HEK293T (cell line): ENCODE measurements around the gene DGKD.

Experiments used
- ARNT ChIP-seq: fragments of 450-650 bp; IDR thresholded peaks from 2 replicates; pipeline ENCODE4 v1.6.1; 2017; ENCODE audit warnings: mild to moderate bottlenecking
- BHLHE40 ChIP-seq: fragments of 450-650 bp; IDR thresholded peaks from 2 replicates; pipeline ENCODE4 v1.6.1; 2016; ENCODE audit warnings: mild to moderate bottlenecking, moderate library complexity, borderline replicate concordance
- CTBP1 ChIP-seq: fragments of 450-650 bp; IDR thresholded peaks from 2 replicates; pipeline ENCODE4 v1.6.1; 2016; ENCODE audit warnings: borderline replicate concordance
- ELF4 ChIP-seq: fragments of 450-650 bp; IDR thresholded peaks from 2 replicates; pipeline ENCODE4 v1.6.1; 2017; ENCODE audit warnings: antibody characterized with exemption
- FOXM1 ChIP-seq: fragments of 450-650 bp; IDR thresholded peaks from 2 replicates; pipeline ENCODE4 v1.6.1; 2017; ENCODE audit warnings: mild to moderate bottlenecking, borderline replicate concordance
- HDGF ChIP-seq: fragments of 450-650 bp; IDR thresholded peaks from 2 replicates; pipeline ENCODE4 v1.6.1; 2017; ENCODE audit warnings: antibody characterized with exemption, borderline replicate concordance
- L3MBTL2 ChIP-seq: fragments of 450-650 bp; conservative IDR thresholded peaks from 2 replicates; pipeline ENCODE4 v1.6.1; 2016; ENCODE audit warnings: mild to moderate bottlenecking
- NFRKB ChIP-seq: fragments of 450-650 bp; IDR thresholded peaks from 2 replicates; pipeline ENCODE4 v1.6.1; 2016; ENCODE audit warnings: mild to moderate bottlenecking, moderate library complexity
- SUZ12 ChIP-seq: fragments of 450-650 bp; IDR thresholded peaks from 2 replicates; pipeline ENCODE4 v1.6.1; 2016; ENCODE audit warnings: mild to moderate bottlenecking
- TARDBP ChIP-seq: fragments of 450-650 bp; IDR thresholded peaks from 2 replicates; pipeline ENCODE4 v1.6.1; 2016
- ZNF384 ChIP-seq: fragments of 450-650 bp; IDR thresholded peaks from 2 replicates; pipeline ENCODE4 v1.6.1; 2016
- TF ChIP-seq, protein P1 (sequence below): fragments of 450-650 bp; IDR thresholded peaks from 2 replicates; pipeline ENCODE4 v1.6.1; 2016

DNA sequence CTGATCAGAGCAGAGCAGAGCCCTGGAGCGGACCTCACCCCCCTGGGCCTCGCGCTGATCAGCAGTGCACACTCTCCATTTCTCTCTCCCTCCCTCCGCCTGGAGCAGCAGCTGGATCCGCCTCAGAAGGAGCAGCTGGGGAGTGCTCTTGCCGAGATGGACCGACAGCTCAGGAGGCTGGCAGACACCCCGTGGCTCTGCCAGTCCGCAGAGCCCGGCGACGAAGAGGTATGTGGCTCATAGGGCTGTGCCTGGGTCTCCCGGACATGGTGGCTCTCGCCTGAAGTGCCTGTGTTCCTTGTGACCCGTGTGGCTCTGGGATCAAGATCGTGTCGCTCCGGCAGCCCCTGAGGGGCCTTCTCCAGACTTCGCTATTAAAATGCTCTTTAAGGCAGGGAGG lies 109.8 kb downstream of the DGKD start:
- no peak for TF ChIP-seq BHLHE40
- TF ChIP-seq TARDBP, result no peak
- TF ChIP-seq, protein P1, sequence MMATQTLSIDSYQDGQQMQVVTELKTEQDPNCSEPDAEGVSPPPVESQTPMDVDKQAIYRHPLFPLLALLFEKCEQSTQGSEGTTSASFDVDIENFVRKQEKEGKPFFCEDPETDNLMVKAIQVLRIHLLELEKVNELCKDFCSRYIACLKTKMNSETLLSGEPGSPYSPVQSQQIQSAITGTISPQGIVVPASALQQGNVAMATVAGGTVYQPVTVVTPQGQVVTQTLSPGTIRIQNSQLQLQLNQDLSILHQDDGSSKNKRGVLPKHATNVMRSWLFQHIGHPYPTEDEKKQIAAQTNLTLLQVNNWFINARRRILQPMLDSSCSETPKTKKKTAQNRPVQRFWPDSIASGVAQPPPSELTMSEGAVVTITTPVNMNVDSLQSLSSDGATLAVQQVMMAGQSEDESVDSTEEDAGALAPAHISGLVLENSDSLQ, result no peak
- TF ChIP-seq L3MBTL2, result no peak
- no peak for TF ChIP-seq FOXM1
- TF ChIP-seq ARNT, result no peak
- no peak for TF ChIP-seq SUZ12
- TF ChIP-seq ZNF384, result no peak
- no peak for TF ChIP-seq NFRKB
- TF ChIP-seq HDGF, result no peak
- TF ChIP-seq ELF4, result no peak
- TF ChIP-seq CTBP1, result no peak
